ENCODE results near the gene TSPAN9.

GRCh38 chr12:3139760-3140159, 62.6 kb downstream of the TSPAN9 start:
- TF ChIP-seq CTCF (IDR thresholded peaks at IDR 0.05; ENCODE audit: insufficient read depth, low read length, poor library complexity, severe bottlenecking) (no peak), EZH2phosphoT487 (conservative IDR thresholded peaks at IDR 0.05; ENCODE audit: low read length) (no peak)

Data from SU-DHL-6 (cell line).